Measurements from ENCODE around the gene MRM3. TPM values are rescaled to one million over a fixed set of nuclear protein-coding genes. Genes with fewer than 3 reads are reported as not detected.

MRM3 gene
- total RNA-seq, 2 donors from 2014 or later, result 13.0 to 22.5 TPM

- no peak for TF ChIP-seq CTCF (IDR thresholded peaks at IDR 0.05)
- Histone ChIP-seq H3K27me3 (no peaks in the 10 kb centered on the region), H3K4me3 (no peak overlapping the region), H3K9ac (ENCODE audit: low read depth in 2 of 2, low read length in 2 of 2) (no peak overlapping the region), H3K9me3 (no peaks in the 10 kb centered on the region), H3K4me1 (no peaks in the 10 kb centered on the region), H3K27ac (no peak overlapping the region), H3K36me3 (peaks cover 8% of the 10 kb centered on the region)
- intact Hi-C loops (cut with DNase I), result no loop called here
- no peak for DNase-seq
Measured at GRCh38 chr17:791829-792228, 9.7 kb downstream of the MRM3 start.

GRCh38 chr17:792277-792676 is 10.1 kb downstream of the MRM3 start:
- Histone ChIP-seq H3K27ac (no peak overlapping the region), H3K4me3 (no peak overlapping the region), H3K4me1 (no peaks in the 10 kb centered on the region), H3K36me3 (peaks cover 8% of the 10 kb centered on the region), H3K27me3 (no peaks in the 10 kb centered on the region), H3K9ac (ENCODE audit: low read depth in 2 of 2, low read length in 2 of 2) (no peak overlapping the region), H3K9me3 (no peaks in the 10 kb centered on the region)
- intact Hi-C loops (cut with DNase I), result no loop called here
- no peak for DNase-seq
- no peak for TF ChIP-seq CTCF (IDR thresholded peaks at IDR 0.05)

DNA sequence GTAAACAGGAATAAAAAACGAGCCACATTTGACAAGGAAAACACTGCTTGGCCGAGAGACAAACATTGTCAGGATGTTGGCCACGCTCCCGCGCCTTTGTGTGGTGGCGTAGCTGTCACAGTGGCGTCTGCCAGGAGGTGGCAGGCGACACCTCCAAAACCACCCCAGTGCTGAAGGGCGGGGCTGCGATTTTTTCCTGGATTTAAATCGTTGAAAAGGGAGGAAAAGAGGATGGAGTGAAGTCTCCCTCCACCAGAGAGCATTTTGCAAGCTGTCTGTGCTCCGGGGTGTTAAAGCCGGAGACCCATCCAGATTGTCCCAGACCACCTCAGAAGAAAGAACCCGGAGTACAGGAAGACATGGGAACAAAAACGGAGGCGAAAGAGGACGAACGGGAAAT is 12.7 kb downstream of the MRM3 start:
- no peaks in the 10 kb centered on the region for H3K9me3 ChIP-seq
- peak overlapping the region; percentile 27 to 50 for H3K9ac ChIP-seq (ENCODE audit: low read depth in 2 of 2, low read length in 2 of 2)
- no peaks in the 10 kb centered on the region for H3K36me3 ChIP-seq
- no peak overlapping the region for H3K4me3 ChIP-seq
- H3K27me3 ChIP-seq, result no peaks in the 10 kb centered on the region
- peak overlapping the region; percentile 22 for H3K27ac ChIP-seq
- H3K4me1 ChIP-seq, result no peaks in the 10 kb centered on the region
- intact Hi-C loops (cut with DNase I), result loop anchor here (2.0 kb wide), 1 partner anchor 186 kb away; no protein-coding TSS in a partner anchor
- peak; percentile 77 for TF ChIP-seq CTCF (IDR thresholded peaks at IDR 0.05)
- DNase-seq, result peak; percentile 77

DNA sequence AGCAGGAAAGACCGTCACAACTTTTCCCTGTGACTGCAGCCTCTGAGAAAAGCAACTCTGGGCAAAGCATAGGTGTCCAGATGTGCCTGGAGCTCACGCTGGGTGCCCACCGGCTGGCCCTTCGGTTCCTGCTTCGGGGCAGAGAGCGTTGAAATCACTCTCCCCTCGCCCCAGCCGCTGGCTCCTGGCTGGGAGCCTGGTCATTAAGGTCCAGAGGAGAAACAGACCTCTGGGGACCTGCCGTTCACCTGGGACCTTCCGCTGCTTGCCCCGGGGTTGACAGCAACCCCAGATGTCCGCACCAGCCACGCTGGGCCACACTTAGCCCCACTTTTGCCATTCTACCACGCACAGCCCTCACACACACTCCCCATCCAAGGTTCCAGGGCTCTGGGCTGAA is 13.1 kb downstream of the MRM3 start:
- Histone ChIP-seq H3K9me3 (no peaks in the 10 kb centered on the region), H3K4me3 (no peak overlapping the region), H3K27ac (peak overlapping the region; percentile 22), H3K27me3 (no peaks in the 10 kb centered on the region), H3K36me3 (no peaks in the 10 kb centered on the region), H3K9ac (ENCODE audit: low read depth in 2 of 2, low read length in 2 of 2) (peak overlapping the region; percentile 27 to 50), H3K4me1 (no peaks in the 10 kb centered on the region)
- DNase-seq, result no peak
- intact Hi-C loops (cut with DNase I), result loop anchor here (2.0 kb wide), 1 partner anchor 186 kb away; no protein-coding TSS in a partner anchor
- no peak for TF ChIP-seq CTCF (IDR thresholded peaks at IDR 0.05)

DNA sequence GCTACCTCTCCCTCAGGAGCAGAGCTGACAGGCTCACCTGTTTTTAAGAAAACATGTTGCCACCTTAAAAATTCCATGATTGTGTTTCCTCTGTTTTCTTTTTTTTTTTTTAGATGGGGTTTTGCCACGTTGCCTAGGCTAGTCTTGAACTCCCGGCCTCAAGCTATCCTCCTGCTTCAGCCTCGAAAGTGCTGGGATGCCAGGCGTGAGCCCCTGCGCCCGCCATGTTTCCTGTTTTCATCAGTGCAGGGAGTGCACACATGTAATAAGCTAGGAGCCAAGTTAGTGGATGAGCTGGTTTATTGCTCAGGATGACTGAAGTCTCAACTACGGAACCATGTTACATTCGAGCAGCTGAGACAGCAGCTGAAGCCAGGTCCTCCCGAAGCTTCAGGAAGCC is 13.6 kb downstream of the MRM3 start:
- intact Hi-C loops (cut with DNase I), result loop anchor here (2.0 kb wide), 1 partner anchor 185 kb away; no protein-coding TSS in a partner anchor
- H3K4me1 ChIP-seq, result no peaks in the 10 kb centered on the region
- no peak overlapping the region for H3K4me3 ChIP-seq
- no peaks in the 10 kb centered on the region for H3K9me3 ChIP-seq
- no peak for DNase-seq
- no peak overlapping the region for H3K27ac ChIP-seq
- no peak overlapping the region for H3K9ac ChIP-seq (ENCODE audit: low read depth in 2 of 2, low read length in 2 of 2)
- no peaks in the 10 kb centered on the region for H3K36me3 ChIP-seq
- no peaks in the 10 kb centered on the region for H3K27me3 ChIP-seq
- no peak for TF ChIP-seq CTCF (IDR thresholded peaks at IDR 0.05)

Data from colonic mucosa (tissue), 4 donors.